Trophoblast cell (in vitro differentiated cells and primary cell): ENCODE results near the gene NUCB2.
"Not testable (repeated sequence)": the region's sequence is repeated elsewhere in the genome, so short reads cannot be mapped to it uniquely, and the experiment has no call there.

ENCODE experiments used
- DNase-seq, 2 donors: peaks; one replicate each; pipeline ENCODE4 v3.0.0-alpha.2; 2016
- H2AFZ ChIP-seq: 2 replicates; pipeline ENCODE4 v1.6.1; 2013; ENCODE audit warnings: low read length, moderate library complexity, mild to moderate bottlenecking; ENCODE audit not compliant: insufficient read depth, poor library complexity
- H2AK5ac ChIP-seq: 2 replicates; pipeline ENCODE4 v1.6.1; 2013; ENCODE audit warnings: mild to moderate bottlenecking, low read length
- H2BK120ac ChIP-seq: 2 replicates; pipeline ENCODE4 v1.6.1; 2013; ENCODE audit warnings: low read length, mild to moderate bottlenecking, moderate library complexity; ENCODE audit not compliant: insufficient read depth, poor library complexity
- H2BK12ac ChIP-seq: 2 replicates; pipeline ENCODE4 v1.6.1; 2013; ENCODE audit warnings: mild to moderate bottlenecking, low read length, moderate library complexity
- H2BK5ac ChIP-seq: 2 replicates; pipeline ENCODE4 v1.6.1; 2013; ENCODE audit warnings: low read length, low read depth, moderate library complexity, mild to moderate bottlenecking; ENCODE audit not compliant: poor library complexity
- H3K14ac ChIP-seq: 2 replicates; pipeline ENCODE4 v1.6.1; 2013; ENCODE audit warnings: mild to moderate bottlenecking, low read length
- H3K18ac ChIP-seq: 2 replicates; pipeline ENCODE4 v1.6.1; 2013; ENCODE audit warnings: mild to moderate bottlenecking, low read length
- H3K23ac ChIP-seq: 2 replicates; pipeline ENCODE4 v1.6.1; 2013; ENCODE audit warnings: low read length
- H3K27ac ChIP-seq: 2 replicates; pipeline ENCODE4 v1.5.1; 2013; ENCODE audit warnings: low read depth, mild to moderate bottlenecking, inconsistent platforms, low read length, moderate library complexity
- H3K27me3 ChIP-seq: 2 replicates; pipeline ENCODE4 v1.6.1; 2013; ENCODE audit warnings: inconsistent platforms, mild to moderate bottlenecking, low read length, moderate library complexity; ENCODE audit not compliant: insufficient read depth
- H3K36me3 ChIP-seq, 2 experiments: 1 replicate in 1 of 2; 2 replicates in 1 of 2; pipeline ENCODE4 v1.6.1; 2013; ENCODE audit warnings: low read length in 2 of 2, mild to moderate bottlenecking in 2 of 2, moderate library complexity in 1 of 2; ENCODE audit not compliant: insufficient read depth in 2 of 2, control insufficient read depth in 1 of 2
- H3K4ac ChIP-seq: 2 replicates; pipeline ENCODE4 v1.6.1; 2013; ENCODE audit warnings: low read depth, mild to moderate bottlenecking, low read length, moderate library complexity
- H3K4me1 ChIP-seq, 2 experiments: 1 replicate in 1 of 2; 2 replicates in 1 of 2; pipeline ENCODE4 v1.6.1; 2013; ENCODE audit warnings: low read length in 2 of 2, mild to moderate bottlenecking in 2 of 2, moderate library complexity in 1 of 2; ENCODE audit not compliant: insufficient read depth in 2 of 2, control insufficient read depth in 1 of 2
- H3K4me2 ChIP-seq: 2 replicates; pipeline ENCODE4 v1.6.1; 2013; ENCODE audit warnings: inconsistent platforms, mild to moderate bottlenecking, low read length, moderate library complexity
- H3K4me3 ChIP-seq: 2 replicates; pipeline ENCODE4 v1.5.1; 2013; ENCODE audit warnings: mild to moderate bottlenecking, low read depth, low read length, inconsistent platforms
- H3K79me1 ChIP-seq: one replicate; pipeline ENCODE4 v1.6.1; 2013; ENCODE audit warnings: low read length
- H3K79me2 ChIP-seq: 2 replicates; pipeline ENCODE4 v1.6.1; 2013; ENCODE audit warnings: low read length, mild to moderate bottlenecking; ENCODE audit not compliant: control insufficient read depth, insufficient read depth, poor library complexity
- H3K9ac ChIP-seq: 2 replicates; pipeline ENCODE4 v1.6.1; 2013; ENCODE audit warnings: mild to moderate bottlenecking, low read length
- H3K9me3 ChIP-seq: 2 replicates; pipeline ENCODE4 v1.6.1; 2013; ENCODE audit warnings: low read depth, mild to moderate bottlenecking, control low read depth, inconsistent platforms, low read length; ENCODE audit not compliant: insufficient read depth
- H4K12ac ChIP-seq: 2 replicates; pipeline ENCODE4 v1.6.1; 2013; ENCODE audit warnings: low read depth, mild to moderate bottlenecking, low read length, moderate library complexity
- H4K8ac ChIP-seq: 2 replicates; pipeline ENCODE4 v1.6.1; 2013; ENCODE audit warnings: low read depth, mild to moderate bottlenecking, low read length, moderate library complexity
- H4K91ac ChIP-seq: one replicate; pipeline ENCODE4 v1.6.1; 2013; ENCODE audit warnings: low read depth, mild to moderate bottlenecking, low read length, moderate library complexity
- WGBS: extraction: QIAGEN DNeasy Blood & Tissue Kit; methylation state at CpG from one replicate; pipeline ENCODE4 v1.1.7; 2013; ENCODE audit warnings: missing lambda C conversion rate; ENCODE audit not compliant: insufficient read length, insufficient coverage; ENCODE audit errors: extremely low coverage; 5-methylcytosine and 5-hydroxymethylcytosine counted together

The NUCB2 gene

DNA sequence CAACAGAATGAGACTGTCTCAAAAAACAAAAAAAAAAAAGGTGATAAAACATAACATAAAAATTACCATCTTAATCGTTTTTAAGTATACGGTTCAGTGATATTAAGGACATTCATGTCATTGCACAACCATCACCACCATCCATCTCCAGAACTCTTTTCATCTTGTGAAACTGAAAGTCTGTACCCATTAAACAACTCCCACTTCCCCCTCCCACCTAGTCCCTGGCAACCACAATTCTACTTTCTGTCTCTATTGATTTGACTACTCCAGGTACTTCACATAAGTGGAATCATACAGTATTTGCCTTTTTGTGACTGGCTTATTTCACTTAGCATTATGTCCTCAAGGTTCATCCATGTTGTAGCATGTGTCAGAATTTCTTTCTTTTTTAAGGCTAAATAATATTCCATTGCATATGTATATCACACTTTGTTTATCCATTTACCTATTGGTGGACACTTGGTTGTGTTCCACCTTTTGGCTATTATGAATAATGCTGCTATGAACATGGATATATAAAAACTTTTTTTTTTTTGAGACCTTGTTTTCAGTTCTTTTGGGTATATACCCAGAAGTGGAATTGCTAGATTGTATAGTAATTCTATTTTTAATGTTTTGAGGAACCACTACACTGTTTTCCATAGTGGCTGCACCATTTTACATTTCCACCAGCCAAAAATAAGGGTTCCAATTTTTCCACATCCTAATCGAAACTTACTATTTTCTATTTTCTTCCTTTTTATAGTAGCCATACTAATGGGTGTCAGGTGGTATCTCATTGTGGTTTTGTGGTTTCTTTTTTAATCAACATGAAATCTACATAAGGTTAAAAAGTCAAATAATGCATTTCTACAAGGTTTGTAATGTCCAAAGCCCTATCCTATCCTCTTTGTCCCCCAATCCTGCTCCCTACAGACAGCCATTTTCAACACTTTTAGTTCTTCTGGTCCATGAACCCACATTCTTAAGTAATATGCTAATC lies 45.4 kb upstream of the NUCB2 start:
- WGBS = 100% methylated on average over 1 of the region's 3 CpGs
- no peak overlapping the region for H4K8ac ChIP-seq

DNA sequence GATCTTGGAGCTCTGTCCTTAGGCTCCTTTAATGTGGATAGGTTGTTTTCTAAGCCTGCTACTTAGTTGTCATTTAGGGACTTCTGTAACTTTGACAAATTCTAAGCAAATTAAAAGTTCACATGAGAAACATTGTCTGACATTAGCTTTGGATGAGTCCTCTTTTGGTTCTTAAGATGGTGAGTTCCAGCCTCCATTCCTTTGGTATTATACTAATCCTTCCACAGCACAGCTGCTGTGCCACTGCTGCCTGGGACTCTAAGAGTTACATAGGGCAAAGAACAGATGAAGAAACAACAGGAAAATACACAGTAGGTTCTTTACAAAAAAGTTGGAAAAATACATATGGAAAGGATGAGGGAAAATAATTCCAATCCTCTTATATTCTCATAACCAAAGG lies 43.4 kb upstream of the NUCB2 start:
- Histone ChIP-seq H2BK120ac (no peak overlapping the region), H3K79me1 (no peaks in the 10 kb centered on the region), H4K91ac (no peak overlapping the region), H3K4me1 (no peaks in the 10 kb centered on the region), H3K4me2 (no peak overlapping the region), H3K27me3 (no peaks in the 10 kb centered on the region), H2AK5ac (no peak overlapping the region), H3K79me2 (no peaks in the 10 kb centered on the region), H3K4me3 (no peak overlapping the region), H3K14ac (no peak overlapping the region), H2AFZ (no peak overlapping the region), H4K8ac (no peak overlapping the region), H3K36me3 (no peaks in the 10 kb centered on the region), H2BK5ac (no peak overlapping the region), H3K9me3 (no peaks in the 10 kb centered on the region), H3K9ac (no peak overlapping the region), H2BK12ac (no peak overlapping the region), H3K18ac (no peak overlapping the region), H4K12ac (no peak overlapping the region), H3K27ac (no peak overlapping the region), H3K23ac (no peak overlapping the region), H3K4ac (no peak overlapping the region)
- DNase-seq = no peak

More for the DNA sequence above, 45.4 kb upstream of the NUCB2 start:
- Histone ChIP-seq H3K9ac (no peak overlapping the region), H3K27me3 (no peaks in the 10 kb centered on the region), H3K9me3 (no peaks in the 10 kb centered on the region), H3K79me2 (no peaks in the 10 kb centered on the region), H3K18ac (no peak overlapping the region), H3K4me1 (no peaks in the 10 kb centered on the region), H4K12ac (no peak overlapping the region), H2AK5ac (no peak overlapping the region), H3K79me1 (no peaks in the 10 kb centered on the region), H3K27ac (no peak overlapping the region), H2AFZ (no peak overlapping the region), H3K4me3 (no peak overlapping the region), H3K4me2 (no peak overlapping the region), H2BK12ac (no peak overlapping the region), H3K14ac (no peak overlapping the region), H2BK120ac (no peak overlapping the region), H2BK5ac (no peak overlapping the region), H4K91ac (no peak overlapping the region), H3K23ac (no peak overlapping the region), H3K4ac (no peak overlapping the region), H3K36me3 (no peaks in the 10 kb centered on the region)
- no peak for DNase-seq

DNA sequence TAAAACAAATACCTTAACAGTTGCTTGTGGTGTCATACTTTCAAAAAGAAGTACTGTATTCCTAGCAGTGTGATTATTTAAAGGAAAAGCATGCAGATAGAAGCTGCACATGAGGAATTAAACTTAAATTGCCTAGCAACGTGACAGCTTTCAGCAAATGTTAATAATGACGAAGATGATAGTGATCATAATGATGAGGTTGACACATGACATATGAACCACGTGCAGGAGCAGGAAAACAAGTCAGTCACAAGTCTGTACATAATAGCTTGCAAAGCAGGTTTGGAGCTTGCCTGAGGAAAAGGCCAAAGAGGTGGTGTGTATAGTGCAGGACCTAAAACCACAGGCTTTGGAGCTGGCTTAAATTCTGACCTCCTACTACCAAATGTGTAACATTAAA lies 38.2 kb upstream of the NUCB2 start:
- DNase-seq = peak in 1 of 2 donors; percentile 57
- no peaks in the 10 kb centered on the region for H3K79me1 ChIP-seq
- H3K23ac ChIP-seq = no peak overlapping the region
- H3K4me3 ChIP-seq = no peak overlapping the region
- H4K8ac ChIP-seq = no peak overlapping the region
- no peak overlapping the region for H3K14ac ChIP-seq
- H4K91ac ChIP-seq = no peak overlapping the region
- no peak overlapping the region for H2BK12ac ChIP-seq
- no peak overlapping the region for H3K9ac ChIP-seq
- H3K18ac ChIP-seq = no peak overlapping the region
- no CpG with 5 or more reads among the region's 3 CpGs for WGBS
- no peak overlapping the region for H2BK5ac ChIP-seq
- no peak overlapping the region for H4K12ac ChIP-seq
- no peaks in the 10 kb centered on the region for H3K9me3 ChIP-seq
- H2BK120ac ChIP-seq = no peak overlapping the region
- peaks cover 0 to 2% of the 10 kb centered on the region in 2 experiments for H3K4me1 ChIP-seq
- no peaks in the 10 kb centered on the region for H3K79me2 ChIP-seq
- no peak overlapping the region for H3K27ac ChIP-seq
- no peak overlapping the region for H3K4me2 ChIP-seq
- no peak overlapping the region for H2AK5ac ChIP-seq
- H3K4ac ChIP-seq = no peak overlapping the region
- H3K36me3 ChIP-seq = no peaks in the 10 kb centered on the region
- no peak overlapping the region for H2AFZ ChIP-seq
- H3K27me3 ChIP-seq = no peaks in the 10 kb centered on the region

DNA sequence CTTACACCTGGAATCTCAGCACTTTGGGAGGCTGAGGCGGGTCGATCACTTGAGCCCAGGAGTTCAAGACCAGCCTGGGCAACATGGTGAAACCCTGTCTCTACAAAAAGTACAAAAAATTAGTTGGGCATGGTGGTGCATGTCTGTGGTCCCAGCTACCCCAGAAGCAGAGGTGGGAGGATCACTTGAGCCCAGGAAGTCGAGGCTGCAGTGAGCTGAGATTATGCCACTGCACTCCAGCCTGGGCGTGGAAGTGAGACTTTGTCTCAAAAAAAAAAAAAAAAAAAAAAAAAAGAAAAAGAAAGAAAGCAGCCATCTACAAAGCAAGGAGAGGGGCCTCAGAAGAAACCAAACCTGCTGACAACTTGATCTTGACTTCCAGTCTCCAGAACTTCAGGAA lies 36.6 kb upstream of the NUCB2 start:
- not testable (repeated sequence) for H3K14ac ChIP-seq, H3K27ac ChIP-seq, H4K12ac ChIP-seq, H4K8ac ChIP-seq, H3K79me1 ChIP-seq, H3K9me3 ChIP-seq, H4K91ac ChIP-seq, H2BK12ac ChIP-seq, H3K27me3 ChIP-seq, H3K79me2 ChIP-seq, H2BK120ac ChIP-seq, H3K4me1 ChIP-seq, H3K36me3 ChIP-seq, H3K18ac ChIP-seq, H3K4me2 ChIP-seq, H3K23ac ChIP-seq, H3K4ac ChIP-seq, DNase-seq, H2BK5ac ChIP-seq, H3K4me3 ChIP-seq, H2AK5ac ChIP-seq, H2AFZ ChIP-seq, H3K9ac ChIP-seq
- no CpG with 5 or more reads among the region's 4 CpGs for WGBS
